KG1 (cell line): ENCODE measurements around the gene ZNF326.

ENCODE experiments used
- DNase-seq: peaks from one replicate; lab custom pipeline; 2025; lab: John Stamatoyannopoulos, UW

Gene ZNF326

DNA sequence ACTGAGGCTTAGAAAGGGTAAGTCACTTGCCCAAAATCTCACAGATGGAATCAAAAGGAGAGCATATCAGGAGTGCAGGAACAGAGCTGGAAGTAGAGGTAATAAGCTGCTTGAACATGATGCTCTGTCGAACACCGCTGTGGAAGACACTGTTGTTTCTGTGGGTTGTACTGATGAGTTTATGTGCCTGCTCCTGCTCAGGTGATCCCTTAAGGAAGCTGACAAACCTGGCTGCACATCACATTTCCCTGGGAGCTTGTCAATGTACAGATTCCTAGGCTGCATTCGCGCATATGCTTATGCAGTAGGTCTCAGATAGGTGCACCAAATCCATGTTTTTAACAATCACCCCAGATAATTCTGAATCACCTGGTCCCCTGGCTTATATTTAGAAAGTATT is 79.7 kb downstream of the ZNF326 start:
- no peak for DNase-seq

DNA sequence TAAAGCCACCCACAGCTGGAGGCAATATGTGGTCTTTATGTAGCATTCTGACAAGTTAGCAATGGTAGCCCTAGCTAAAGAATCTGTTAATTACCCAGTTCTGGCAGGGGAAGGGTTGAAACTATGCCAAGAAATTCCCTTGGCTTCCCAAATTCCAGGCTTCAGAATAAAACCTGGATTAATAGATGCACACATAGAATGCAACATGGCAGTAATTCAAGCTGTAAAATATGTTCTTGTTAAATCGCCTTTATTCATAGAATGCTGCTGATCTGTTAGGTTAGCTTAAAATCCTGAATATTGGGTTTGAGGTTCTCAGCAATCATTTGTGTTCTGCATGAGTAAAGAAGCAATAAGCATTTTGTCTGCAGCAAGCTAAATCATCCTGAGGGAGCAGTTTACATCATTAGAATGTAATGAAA is 80.1 kb downstream of the ZNF326 start:
- DNase-seq = no peak

DNA sequence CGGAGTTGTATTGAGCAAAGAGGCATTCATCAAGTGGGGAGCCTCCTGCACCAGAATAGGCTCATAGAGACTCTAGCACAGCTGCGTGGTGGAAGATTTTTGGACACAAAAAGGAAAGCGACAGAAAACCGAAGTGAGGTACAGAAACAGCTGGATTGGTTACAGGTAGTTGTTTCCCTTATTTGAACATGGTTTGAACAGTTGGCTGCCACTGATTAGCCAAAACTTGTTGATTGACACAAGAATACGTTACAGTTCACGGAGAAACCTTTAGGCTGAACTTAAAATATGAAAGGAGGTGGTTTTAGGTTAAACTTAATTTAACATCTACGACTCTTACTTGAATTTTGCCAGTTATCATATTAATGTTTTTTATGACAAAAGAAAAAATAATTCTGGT is 89.1 kb downstream of the ZNF326 start:
- no peak for DNase-seq
